H9 (cell line): ENCODE results near the gene RAP1GDS1. TPM values are rescaled to one million over a fixed set of nuclear protein-coding genes. Genes with fewer than 3 reads are reported as not detected.

Experiments used
- DNase-seq: peaks from one replicate; pipeline ENCODE4 v3.0.0-alpha.2; 2017
- H2AFZ ChIP-seq: one replicate; pipeline ENCODE4 v1.6.1; 2013; ENCODE audit warnings: mild to moderate bottlenecking, low read length, control low read depth, moderate library complexity
- H2AK5ac ChIP-seq: 2 replicates; pipeline ENCODE4 v1.6.1; 2013; ENCODE audit warnings: low read length, control low read depth, mixed read lengths; ENCODE audit not compliant: insufficient read length
- H2BK120ac ChIP-seq: one replicate; pipeline ENCODE4 v1.6.1; 2013; ENCODE audit warnings: low read depth, mild to moderate bottlenecking, low read length, control low read depth, inconsistent platforms; ENCODE audit not compliant: poor library complexity, severe bottlenecking
- H2BK12ac ChIP-seq: 2 replicates; pipeline ENCODE4 v1.6.1; 2013; ENCODE audit warnings: low read length, control low read depth, mixed read lengths, low read depth; ENCODE audit not compliant: insufficient read length
- H2BK15ac ChIP-seq: 2 replicates; pipeline ENCODE4 v1.6.1; 2013; ENCODE audit warnings: low read depth, low read length, control low read depth
- H2BK20ac ChIP-seq: one replicate; pipeline ENCODE4 v1.6.1; 2013; ENCODE audit warnings: low read depth, mild to moderate bottlenecking, low read length, control low read depth, inconsistent platforms; ENCODE audit not compliant: poor library complexity, severe bottlenecking
- H2BK5ac ChIP-seq: 2 replicates; pipeline ENCODE4 v1.6.1; 2013; ENCODE audit warnings: low read length, control low read depth, mixed read lengths; ENCODE audit not compliant: insufficient read length
- H3K14ac ChIP-seq: 2 replicates; pipeline ENCODE4 v1.6.1; 2013; ENCODE audit warnings: low read length, control low read depth; ENCODE audit not compliant: insufficient read depth
- H3K18ac ChIP-seq: 2 replicates; pipeline ENCODE4 v1.6.1; 2013; ENCODE audit warnings: low read depth, mild to moderate bottlenecking, mixed read lengths, low read length, control low read depth; ENCODE audit not compliant: insufficient read length
- H3K23ac ChIP-seq: 2 replicates; pipeline ENCODE4 v1.6.1; 2013; ENCODE audit warnings: low read length, control low read depth, mixed read lengths, low read depth; ENCODE audit not compliant: insufficient read length
- H3K23me2 ChIP-seq: 2 replicates; pipeline ENCODE4 v1.6.1; 2013; ENCODE audit warnings: low read depth, mild to moderate bottlenecking, mixed read lengths, low read length, control low read depth; ENCODE audit not compliant: insufficient read length, poor library complexity, severe bottlenecking
- H3K27ac ChIP-seq: 2 replicates; pipeline ENCODE4 v1.5.1; 2013; ENCODE audit warnings: low read length, control low read depth, mixed read lengths, low read depth; ENCODE audit not compliant: insufficient read length
- H3K27me3 ChIP-seq: 2 replicates; pipeline ENCODE4 v1.6.1; 2013; ENCODE audit warnings: low read length, control low read depth, inconsistent platforms; ENCODE audit not compliant: insufficient read depth
- H3K4ac ChIP-seq: 2 replicates; pipeline ENCODE4 v1.6.1; 2013; ENCODE audit warnings: low read depth, mild to moderate bottlenecking, control low read depth, inconsistent platforms, low read length, moderate library complexity
- H3K4me1 ChIP-seq: 2 replicates; pipeline ENCODE4 v1.6.1; 2013; ENCODE audit warnings: low read length, control low read depth, inconsistent platforms; ENCODE audit not compliant: insufficient read depth
- H3K4me2 ChIP-seq: 2 replicates; pipeline ENCODE4 v1.6.1; 2013; ENCODE audit warnings: low read length, control low read depth, mixed read lengths; ENCODE audit not compliant: insufficient read length, insufficient read depth
- H3K56ac ChIP-seq: 2 replicates; pipeline ENCODE4 v1.6.1; 2013; ENCODE audit warnings: low read depth, mild to moderate bottlenecking, mixed read lengths, low read length, control low read depth; ENCODE audit not compliant: insufficient read length
- H3K79me1 ChIP-seq: 2 replicates; pipeline ENCODE4 v1.6.1; 2013; ENCODE audit warnings: low read depth, mild to moderate bottlenecking, moderate library complexity, low read length, control low read depth, inconsistent platforms; ENCODE audit not compliant: insufficient read depth, poor library complexity, severe bottlenecking
- H3K79me2 ChIP-seq: 2 replicates; pipeline ENCODE4 v1.6.1; 2013; ENCODE audit warnings: low read length, control low read depth, inconsistent platforms; ENCODE audit not compliant: insufficient read depth
- H3K9ac ChIP-seq: 2 replicates; pipeline ENCODE4 v1.6.1; 2013; ENCODE audit warnings: low read length, control low read depth, mixed read lengths; ENCODE audit not compliant: insufficient read length; ENCODE audit errors: extremely low read depth
- H3K9me3 ChIP-seq: one replicate; pipeline ENCODE4 v1.6.1; 2013; ENCODE audit warnings: low read depth, low read length, inconsistent platforms; ENCODE audit not compliant: control insufficient read depth
- H3T11ph ChIP-seq: one replicate; pipeline ENCODE4 v1.6.1; 2013; ENCODE audit warnings: mild to moderate bottlenecking, low read length, control low read depth, inconsistent platforms
- H4K20me1 ChIP-seq: one replicate; pipeline ENCODE4 v1.6.1; 2013; ENCODE audit not compliant: control insufficient read depth, insufficient read length, insufficient read depth
- H4K5ac ChIP-seq: 2 replicates; pipeline ENCODE4 v1.6.1; 2013; ENCODE audit warnings: low read depth, mild to moderate bottlenecking, mixed read lengths, low read length, control low read depth; ENCODE audit not compliant: insufficient read length
- H4K8ac ChIP-seq: replicated peaks from 2 replicates; pipeline ENCODE4 v1.6.1; 2013; ENCODE audit warnings: low read length, control low read depth, mixed read lengths, low read depth; ENCODE audit not compliant: insufficient read length
- H4K91ac ChIP-seq: 2 replicates; pipeline ENCODE4 v1.6.1; 2013; ENCODE audit warnings: low read depth, mild to moderate bottlenecking, moderate library complexity, mixed read lengths, low read length, control low read depth; ENCODE audit not compliant: insufficient read length
- H3K27ac Mint-ChIP-seq, 3 experiments: 2 replicates in 2 of 3; 3 replicates in 1 of 3; pipeline ENCODE4 v1.8.0; 2020 to 2021; ENCODE audit warnings: mixed read lengths in 3 of 3, mild to moderate bottlenecking in 1 of 3, moderate library complexity in 1 of 3
- H3K27me3 Mint-ChIP-seq: 2 replicates; pipeline ENCODE4 v1.8.0; 2021; ENCODE audit warnings: low read depth, mild to moderate bottlenecking, moderate library complexity, mixed read lengths
- H3K36me3 Mint-ChIP-seq, 3 experiments: 2 replicates in 2 of 3; 3 replicates in 1 of 3; pipeline ENCODE4 v1.8.0; 2020 to 2021; ENCODE audit warnings: low read depth in 3 of 3, mixed read lengths in 3 of 3; ENCODE audit not compliant: insufficient read depth in 1 of 3
- H3K4me1 Mint-ChIP-seq, 2 experiments: 2 replicates each; pipeline ENCODE4 v1.8.0; 2020; ENCODE audit warnings: mixed read lengths in 2 of 2
- H3K4me3 Mint-ChIP-seq, 2 experiments: 2 replicates in 1 of 2; 3 replicates in 1 of 2; pipeline ENCODE4 v1.8.0; 2020 to 2021; ENCODE audit warnings: mild to moderate bottlenecking in 2 of 2, mixed read lengths in 2 of 2, moderate library complexity in 1 of 2
- H3K9me3 Mint-ChIP-seq, 2 experiments: 2 replicates in 1 of 2; 3 replicates in 1 of 2; pipeline ENCODE4 v1.8.0; 2020; ENCODE audit warnings: mild to moderate bottlenecking in 2 of 2, mixed read lengths in 2 of 2, moderate library complexity in 1 of 2
- CTCF ChIP-seq: fragments of 200-600 bp; sonication (generic); conservative IDR thresholded peaks from 3 replicates; pipeline ENCODE4 v1.8.0; 2021; ENCODE audit warnings: antibody characterized with exemption, mild to moderate bottlenecking
- WGBS: extraction: QIAGEN DNeasy Blood & Tissue Kit; methylation state at CpG from one replicate; pipeline ENCODE4 v1.1.7; 2013; ENCODE audit warnings: missing lambda C conversion rate, low lambda C conversion rate, mixed read lengths; ENCODE audit not compliant: insufficient read length; ENCODE audit errors: extremely low coverage; 5-methylcytosine and 5-hydroxymethylcytosine counted together
- total RNA-seq: library from RNA; stranded (reverse); gene quantifications from 2 replicates; pipeline ENCODE4 v1.2.1, GENCODE V29; 2021

RAP1GDS1 gene
- total RNA-seq, 1 experiment from 2014 or later = 25.2 TPM

- H3K4ac ChIP-seq = no peak overlapping the region
- Mint-ChIP-seq H3K36me3 (no peaks in the 10 kb centered on the region), H3K9me3 (no peaks in the 10 kb centered on the region), H3K27ac (no peak overlapping the region), H3K4me3 (no peak overlapping the region), H3K4me1 (peaks cover 15 to 19% of the 10 kb centered on the region in 2 experiments), H3K27me3 (no peaks in the 10 kb centered on the region)
- no peak overlapping the region for H2BK20ac ChIP-seq
- H2BK15ac ChIP-seq = no peak overlapping the region
- H3K18ac ChIP-seq = no peak overlapping the region
- WGBS = no CpG with 5 or more reads among the region's 3 CpGs
- H2BK5ac ChIP-seq = no peak overlapping the region
- H4K8ac ChIP-seq = no peak overlapping the region
- H2BK12ac ChIP-seq = no peak overlapping the region
- no peaks in the 10 kb centered on the region for H4K20me1 ChIP-seq
- H3K23me2 ChIP-seq = no peaks in the 10 kb centered on the region
- no peak overlapping the region for H3K27ac ChIP-seq
- no peaks in the 10 kb centered on the region for H3K79me2 ChIP-seq
- H3K56ac ChIP-seq = no peak overlapping the region
- H3T11ph ChIP-seq = no peak overlapping the region
- no peak overlapping the region for H3K4me2 ChIP-seq
- no peak overlapping the region for H3K14ac ChIP-seq
- H3K9ac ChIP-seq = no peak overlapping the region
- H2AK5ac ChIP-seq = no peak overlapping the region
- no peaks in the 10 kb centered on the region for H3K79me1 ChIP-seq
- no peak for DNase-seq
- no peak for TF ChIP-seq CTCF
- no peak overlapping the region for H2BK120ac ChIP-seq
- H2AFZ ChIP-seq = no peak overlapping the region
- no peaks in the 10 kb centered on the region for H3K9me3 ChIP-seq
- H3K23ac ChIP-seq = no peak overlapping the region
- H3K4me1 ChIP-seq = no peaks in the 10 kb centered on the region
- no peaks in the 10 kb centered on the region for H3K27me3 ChIP-seq
- H4K91ac ChIP-seq = no peak overlapping the region
- H4K5ac ChIP-seq = no peak overlapping the region
Observed at GRCh38 chr4:98237204-98237603, 24.0 kb upstream of the RAP1GDS1 start.
